Hippocampal formation (tissue), 2 donors: ENCODE measurements around the gene CYP46A1.

Experiments used
- DNase-seq, 2 donors: peaks; one replicate each; lab custom pipeline; 2025; lab: John Stamatoyannopoulos, UW

CYP46A1 gene

DNA sequence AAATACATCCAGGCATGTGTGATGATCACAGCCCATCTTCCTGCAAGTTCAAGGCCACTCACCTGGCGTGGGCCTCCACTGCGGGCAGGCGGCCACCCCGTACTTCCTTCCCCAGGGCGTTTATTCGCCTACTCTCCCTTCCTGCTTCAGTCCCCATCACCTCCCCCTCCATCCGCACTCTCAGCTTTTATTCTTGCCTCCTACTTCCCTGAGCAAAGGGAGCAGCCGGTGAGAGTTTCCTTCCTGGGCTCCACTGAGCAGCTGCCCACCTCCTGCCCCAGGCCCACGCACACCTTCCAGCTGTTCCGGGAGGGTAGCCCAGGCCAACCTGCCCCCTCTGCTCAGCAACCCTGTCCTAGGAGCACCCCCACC, 4.1 kb downstream of the CYP46A1 start:
- DNase-seq = no peak

DNA sequence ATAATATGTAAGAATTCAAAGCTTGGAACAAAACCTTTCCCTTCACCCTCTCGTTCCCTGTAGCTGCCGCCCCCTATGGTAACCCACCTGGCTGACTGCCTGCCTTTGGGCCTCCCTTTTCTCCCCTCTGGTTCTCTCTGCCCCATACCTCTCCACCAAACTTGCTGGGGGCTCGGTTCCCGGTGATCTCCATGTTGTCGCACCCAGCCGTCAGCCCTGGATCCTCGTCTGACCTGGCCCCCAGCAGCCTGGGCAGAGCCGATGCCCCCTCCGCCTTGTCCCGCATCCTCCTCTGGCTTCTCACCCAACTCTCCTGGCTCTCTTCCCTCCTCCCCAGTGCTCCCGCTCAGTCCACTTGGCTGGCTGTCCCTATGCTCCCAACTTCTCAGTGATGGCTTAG, 4.5 kb downstream of the CYP46A1 start:
- no peak for DNase-seq

DNA sequence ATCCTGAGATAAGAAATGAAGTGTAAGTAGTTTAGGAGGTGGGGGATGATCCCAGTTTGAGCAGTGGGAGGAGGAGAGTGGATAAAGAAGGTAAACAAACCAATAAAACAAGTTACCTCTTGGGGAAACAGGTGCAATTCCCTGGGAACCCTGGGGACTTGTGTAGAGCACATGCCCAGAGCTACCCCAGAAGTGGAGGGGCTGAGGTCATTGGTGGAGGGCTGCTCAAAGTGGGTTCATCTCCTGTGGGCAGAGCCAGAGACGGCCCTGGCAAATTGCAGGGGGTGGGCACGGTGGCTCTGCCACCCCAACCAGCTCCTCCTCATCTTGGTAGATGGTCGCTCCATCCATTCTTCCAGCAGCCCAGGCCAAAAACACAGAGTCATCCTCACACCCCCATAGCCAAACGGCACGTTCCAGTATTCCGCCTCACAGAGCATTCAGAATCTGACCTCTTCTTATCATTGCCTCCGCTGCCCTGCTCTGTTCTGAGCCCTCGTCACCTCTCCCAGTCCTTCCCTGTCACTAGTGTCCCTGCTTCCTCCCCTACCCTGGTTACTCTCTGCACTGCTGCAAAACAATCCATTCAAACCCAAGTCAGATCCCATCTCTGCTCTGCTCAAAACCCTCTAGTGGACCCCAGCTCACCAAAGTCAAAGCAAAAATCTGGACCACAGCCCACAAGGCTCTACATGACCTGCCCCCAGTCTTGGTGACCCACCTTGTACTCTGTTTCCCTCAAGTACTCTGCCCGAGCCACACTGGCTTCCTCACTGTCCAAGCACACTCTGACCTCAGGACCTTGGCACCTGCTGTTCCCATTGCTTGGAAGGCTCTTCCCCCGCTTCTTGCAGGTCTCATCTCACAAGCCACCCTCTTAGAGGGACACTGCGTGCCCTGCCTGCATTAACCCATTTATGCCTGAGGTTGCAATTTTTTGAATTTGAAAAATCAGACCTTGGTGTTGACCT, 5.5 kb downstream of the CYP46A1 start:
- DNase-seq = no peak

DNA sequence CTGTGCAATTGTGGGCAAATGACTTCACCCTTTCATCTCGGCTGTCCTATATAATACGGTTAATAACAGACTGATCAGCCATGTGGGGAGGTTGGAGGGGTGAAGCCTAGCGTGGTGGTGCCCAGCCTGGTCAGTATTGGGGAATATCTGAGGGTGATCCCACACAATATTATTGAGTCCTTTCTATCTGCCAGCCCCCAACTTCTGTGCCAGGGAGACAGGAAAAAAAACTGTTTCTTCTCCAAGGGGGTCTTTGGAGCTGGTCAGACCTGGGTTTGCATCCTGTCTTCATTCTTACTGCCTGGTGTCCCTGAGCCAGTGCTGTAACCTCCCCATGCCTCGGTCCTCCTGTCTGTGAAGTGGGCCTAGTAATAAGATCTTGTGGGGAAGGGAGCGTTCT, 6.5 kb downstream of the CYP46A1 start:
- DNase-seq = no peak

DNA sequence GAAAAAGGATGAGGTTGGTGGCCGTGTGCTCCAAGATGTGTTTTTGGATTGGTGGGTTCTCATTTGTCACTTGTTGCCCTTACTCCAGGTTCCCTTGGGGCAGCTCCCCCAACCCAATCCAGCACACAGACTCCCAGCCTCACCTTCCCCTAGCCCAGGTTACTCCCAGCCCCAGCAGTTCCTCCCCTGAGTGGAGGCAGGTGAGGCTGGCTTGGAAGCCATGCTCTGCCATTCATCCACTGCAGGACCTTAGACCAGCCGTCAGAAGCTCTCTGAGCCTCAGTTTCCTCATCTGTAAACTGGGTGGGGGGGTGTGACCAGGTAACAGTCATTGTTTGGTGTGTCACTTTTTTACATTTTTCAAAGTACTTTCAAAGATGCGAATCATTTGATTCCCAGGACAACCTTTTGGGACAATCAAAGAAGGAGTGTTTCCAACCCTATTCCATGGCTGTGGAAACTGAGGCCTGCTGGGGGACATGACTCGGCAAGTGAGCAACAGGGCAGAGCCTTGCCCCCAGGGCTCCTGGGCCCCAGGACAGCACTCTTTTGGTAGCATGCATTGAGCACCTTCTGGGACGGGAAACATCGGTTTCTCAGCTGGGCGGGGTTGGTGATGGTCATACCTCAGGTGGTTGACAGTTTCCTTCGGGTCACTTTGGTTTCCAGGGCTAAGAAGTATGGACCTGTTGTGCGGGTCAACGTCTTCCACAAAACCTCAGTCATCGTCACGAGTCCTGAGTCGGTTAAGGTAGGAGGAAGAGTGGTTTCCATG, 7.2 kb downstream of the CYP46A1 start:
- no peak for DNase-seq

DNA sequence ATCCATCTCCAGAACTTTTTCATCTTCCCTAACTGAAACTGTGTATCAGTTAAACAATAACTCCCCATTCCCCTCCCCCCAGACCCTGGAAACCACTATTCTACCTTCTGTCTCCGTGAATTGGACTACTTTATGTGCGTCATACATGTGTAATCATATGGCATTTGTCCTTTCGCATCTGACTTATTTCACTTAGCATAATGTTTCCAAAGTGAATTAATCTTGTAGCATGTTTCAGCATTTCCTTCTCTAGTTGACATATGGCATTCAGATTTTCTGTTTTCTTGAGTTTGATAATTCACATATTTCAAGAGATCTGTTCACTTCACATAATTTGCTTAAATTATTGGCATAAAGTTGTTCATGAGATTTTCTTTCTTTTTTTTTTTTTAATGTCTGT, 9.8 kb downstream of the CYP46A1 start:
- no peak for DNase-seq

DNA sequence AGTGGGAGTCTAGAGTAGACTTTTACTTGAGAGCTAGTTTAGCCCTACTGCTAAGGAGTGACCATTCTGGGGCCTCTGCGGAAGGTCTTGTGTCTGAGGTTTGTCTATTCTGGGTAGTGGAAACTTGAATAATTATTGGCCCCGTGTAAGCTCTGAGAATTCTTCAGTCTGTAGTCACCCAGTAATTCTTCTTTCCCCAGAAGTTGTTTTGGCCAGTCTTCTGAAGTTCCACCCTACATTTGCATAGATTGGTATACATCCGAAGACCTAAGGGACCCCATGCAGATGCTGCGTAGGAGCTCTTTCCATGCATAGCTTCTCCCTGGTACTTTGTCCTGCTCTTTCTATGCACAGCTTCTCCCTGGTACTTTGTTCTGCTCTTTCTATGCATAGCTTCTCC, 12.8 kb downstream of the CYP46A1 start:
- no peak for DNase-seq

DNA sequence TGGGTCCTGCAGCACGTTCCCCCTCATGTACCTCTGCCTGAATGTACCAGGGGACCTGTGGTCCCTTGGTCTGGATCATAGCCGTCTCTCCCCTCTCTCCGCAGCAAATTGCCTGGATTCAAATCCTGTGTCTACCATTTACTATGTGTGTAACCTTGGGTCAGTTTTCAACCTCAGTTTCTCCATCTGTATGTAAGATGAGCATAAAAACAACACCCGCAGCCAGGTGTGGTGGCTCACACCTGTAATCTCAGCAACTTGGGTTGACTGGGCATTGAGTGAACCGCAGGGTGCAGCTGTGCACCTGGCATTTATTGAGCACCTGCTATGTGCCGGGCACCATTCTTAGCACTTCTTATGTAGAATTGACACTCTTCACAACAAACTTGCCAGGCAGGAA, 14.1 kb downstream of the CYP46A1 start:
- no peak for DNase-seq

DNA sequence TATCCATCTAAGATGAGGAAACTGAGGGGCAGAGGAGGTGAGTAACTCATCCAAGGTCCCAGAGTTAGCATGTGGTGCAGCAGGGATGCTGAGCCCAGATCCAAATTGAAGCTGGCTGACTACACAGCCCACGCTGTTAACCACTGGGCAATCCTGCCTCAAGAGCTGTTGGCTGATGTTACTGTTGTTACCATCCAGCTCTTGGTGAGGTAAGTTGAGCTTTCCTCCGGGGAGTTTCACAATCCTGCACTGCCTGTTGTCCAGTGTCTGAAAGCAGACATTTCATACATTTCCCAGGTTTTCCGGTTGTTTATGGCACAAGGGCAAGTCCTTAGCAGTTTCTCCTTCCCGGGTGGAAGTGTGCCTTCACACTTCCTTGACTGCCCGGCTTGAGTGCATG, 14.5 kb downstream of the CYP46A1 start:
- DNase-seq = no peak

DNA sequence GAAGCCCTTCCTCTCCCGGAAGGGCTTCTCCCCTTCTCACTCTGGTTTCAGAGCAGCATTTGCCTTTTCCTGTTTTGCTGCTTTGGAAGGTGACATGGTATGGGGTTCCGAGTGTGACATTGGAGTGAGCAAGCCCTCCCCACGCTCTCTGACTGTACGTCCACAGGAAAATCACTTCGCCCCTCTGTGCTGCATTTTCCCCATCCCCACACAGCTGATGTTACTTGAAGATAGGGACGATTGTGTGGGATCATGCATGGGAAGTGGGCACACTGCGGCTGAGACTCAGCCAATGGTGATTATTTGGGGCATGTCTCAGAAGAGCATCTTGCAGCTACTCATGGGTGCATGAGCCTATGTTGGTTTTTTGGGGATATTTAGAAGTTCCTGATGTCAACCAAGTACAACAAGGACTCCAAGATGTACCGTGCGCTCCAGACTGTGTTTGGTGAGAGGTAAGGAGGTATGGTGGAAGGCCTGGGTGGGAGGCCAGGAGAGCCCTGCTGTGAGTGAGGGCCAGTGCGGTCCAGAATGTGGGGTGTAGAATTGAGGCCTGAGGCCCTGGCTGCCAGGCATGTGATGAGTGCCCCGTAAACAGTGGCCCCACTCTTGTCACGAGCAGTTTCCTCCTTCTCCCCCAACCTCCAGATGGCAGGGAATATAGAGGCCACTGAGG, 15.1 kb downstream of the CYP46A1 start:
- no peak for DNase-seq

DNA sequence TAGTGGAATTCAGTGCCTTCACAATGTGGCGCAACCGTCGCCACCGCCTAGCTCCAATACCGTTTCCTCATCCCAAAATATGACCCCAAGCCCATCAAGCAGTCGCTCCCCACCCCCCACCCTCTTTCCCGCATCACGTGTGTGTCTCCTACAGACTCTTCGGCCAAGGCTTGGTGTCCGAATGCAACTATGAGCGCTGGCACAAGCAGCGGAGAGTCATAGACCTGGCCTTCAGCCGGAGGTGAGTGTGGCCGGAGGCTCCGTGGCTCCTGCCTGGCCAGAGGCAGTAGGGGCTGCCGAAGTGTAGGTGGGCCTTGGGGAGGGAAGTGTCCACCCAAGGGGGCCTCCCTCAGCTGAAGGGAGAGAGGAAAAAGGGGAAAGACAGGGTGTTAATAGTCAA, 15.8 kb downstream of the CYP46A1 start:
- DNase-seq = no peak

DNA sequence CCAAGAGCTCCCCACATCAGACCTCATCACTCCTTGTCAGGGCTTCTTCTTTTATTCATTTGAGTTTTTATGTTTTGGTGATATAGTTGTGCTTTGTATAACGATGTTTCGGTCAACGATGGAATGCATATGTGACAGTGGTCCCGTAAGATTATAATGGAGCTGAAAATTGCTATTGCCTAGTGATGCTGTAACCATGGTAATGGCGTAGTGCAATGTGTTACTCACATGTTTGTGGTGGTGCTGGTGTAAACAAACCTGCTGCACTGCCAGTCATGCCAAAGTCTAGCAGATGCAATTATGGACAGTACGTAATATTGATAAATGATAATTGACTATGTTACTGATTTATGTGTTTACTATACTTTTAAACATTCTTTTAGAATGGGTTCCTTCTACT, 16.3 kb downstream of the CYP46A1 start:
- no peak for DNase-seq

DNA sequence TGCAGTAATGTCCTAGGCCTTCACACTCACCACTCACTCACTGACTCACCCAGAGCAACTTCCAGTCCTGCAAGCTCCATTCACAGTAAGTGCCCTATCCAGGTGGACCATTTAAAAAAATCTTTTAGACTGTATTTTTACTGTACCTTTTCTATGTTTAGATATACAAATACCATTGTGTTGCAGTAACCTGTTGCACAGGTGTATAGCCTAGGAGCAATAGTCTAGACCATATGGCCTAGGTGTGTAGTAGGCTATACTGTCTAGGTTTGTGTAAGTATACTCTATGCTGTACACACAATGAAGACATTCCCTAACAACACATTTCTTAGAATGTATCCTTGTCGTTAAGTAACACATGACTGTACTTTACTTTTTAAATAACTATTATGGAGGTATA, 17.2 kb downstream of the CYP46A1 start:
- no peak for DNase-seq

DNA sequence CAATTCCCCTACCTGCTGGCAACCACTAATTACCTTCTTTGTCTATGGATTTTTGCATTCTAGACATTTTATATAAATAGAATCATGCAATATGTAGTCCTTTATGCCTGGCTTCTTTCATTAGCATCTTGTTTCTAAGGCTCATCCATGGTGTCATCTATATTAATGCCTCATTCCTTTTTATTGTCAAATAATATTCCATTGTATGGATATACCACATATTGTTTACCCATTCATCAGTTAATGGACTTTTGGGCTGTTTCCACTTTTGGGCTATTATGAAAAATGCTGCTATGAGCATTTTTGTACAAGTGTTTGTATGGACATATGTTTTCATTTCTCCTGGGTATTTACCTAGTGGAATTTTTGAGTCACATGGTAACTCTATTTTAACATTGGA, 18.0 kb downstream of the CYP46A1 start:
- no peak for DNase-seq

DNA sequence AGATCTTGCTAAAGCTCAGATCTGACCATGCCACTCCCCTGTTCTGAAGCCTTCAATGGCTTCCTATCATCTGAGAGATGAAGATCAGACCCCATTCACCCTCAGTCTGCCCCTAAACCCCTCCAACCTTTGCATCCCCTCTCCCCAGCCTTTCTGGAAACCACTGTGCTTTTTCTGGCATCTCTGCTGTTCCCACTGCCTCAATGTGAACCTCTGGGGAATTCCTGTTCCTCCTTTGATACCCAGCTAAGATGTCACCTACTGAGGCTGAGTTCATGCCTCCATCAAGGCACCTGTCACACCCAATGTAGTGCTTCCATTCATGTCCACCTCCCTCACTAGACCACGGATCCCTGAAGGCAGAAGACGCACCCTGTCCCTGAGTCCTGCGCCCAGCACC, 19.3 kb downstream of the CYP46A1 start:
- no peak for DNase-seq

DNA sequence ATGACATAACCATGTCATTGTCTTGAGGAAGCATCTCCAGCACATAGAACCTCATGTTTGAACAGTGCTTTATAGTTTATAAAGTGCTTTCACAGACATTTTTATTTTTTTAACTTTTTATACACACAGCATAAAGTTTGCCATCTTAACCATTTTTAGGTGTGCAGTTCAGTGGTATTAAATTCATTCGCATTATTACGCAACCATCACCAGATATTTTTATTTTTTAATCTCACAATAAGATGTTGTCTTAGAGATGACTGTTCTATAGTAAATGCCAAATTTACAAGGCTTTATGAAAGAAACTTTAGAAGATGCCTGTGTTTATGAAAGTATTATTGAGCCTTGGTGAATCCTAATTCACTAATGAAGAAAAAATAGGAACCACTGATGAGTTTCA, 19.9 kb downstream of the CYP46A1 start:
- no peak for DNase-seq

DNA sequence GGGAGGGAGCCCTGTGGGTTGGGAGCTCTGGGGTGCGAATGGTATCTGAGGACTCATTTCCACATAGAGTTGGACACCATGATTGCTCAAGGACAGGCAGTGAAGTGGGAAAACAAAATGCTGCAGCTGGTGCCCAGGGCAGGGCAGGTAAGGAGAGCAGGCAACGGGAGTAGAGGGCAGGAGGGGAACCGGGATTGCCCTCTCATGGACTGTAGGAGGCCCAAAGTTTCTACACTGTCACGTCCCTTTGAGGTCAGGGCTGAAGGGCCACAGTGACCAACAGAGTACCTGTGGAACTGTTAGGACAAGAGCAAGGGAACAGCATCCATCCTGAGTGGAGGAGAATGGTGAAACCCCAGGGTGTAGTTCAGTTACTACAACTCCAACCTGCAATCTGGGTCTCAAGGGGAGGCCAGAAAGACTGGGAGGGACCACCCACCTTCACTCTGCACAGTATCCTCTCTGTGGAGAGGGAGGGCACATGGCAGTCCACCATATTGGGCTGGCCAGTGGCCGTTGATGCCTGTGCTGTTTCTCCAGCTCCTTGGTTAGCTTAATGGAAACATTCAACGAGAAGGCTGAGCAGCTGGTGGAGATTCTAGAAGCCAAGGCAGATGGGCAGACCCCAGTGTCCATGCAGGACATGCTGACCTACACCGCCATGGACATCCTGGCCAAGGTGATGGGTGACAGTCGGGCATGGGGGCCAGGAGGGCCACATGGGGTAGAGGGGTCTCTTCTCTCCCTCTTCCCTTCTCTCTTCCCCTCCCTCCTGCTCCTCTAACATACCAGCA, 22.2 kb downstream of the CYP46A1 start:
- DNase-seq = no peak

DNA sequence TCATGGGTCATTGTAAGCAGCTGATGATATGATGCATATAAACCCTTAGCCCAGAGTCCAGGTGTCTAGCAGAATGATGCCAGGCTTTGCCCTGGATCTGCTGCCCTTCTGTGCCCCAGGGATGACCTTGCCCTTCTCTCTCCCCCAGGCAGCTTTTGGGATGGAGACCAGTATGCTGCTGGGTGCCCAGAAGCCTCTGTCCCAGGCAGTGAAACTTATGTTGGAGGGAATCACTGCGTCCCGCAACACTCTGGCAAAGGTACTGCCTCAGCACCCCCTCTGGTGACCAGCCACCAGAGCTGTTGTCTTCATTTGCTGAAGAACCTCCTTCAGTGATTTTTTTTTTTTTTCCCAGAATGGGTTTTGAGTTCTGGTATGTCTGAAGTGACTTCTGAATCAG, 23.3 kb downstream of the CYP46A1 start:
- DNase-seq = no peak

DNA sequence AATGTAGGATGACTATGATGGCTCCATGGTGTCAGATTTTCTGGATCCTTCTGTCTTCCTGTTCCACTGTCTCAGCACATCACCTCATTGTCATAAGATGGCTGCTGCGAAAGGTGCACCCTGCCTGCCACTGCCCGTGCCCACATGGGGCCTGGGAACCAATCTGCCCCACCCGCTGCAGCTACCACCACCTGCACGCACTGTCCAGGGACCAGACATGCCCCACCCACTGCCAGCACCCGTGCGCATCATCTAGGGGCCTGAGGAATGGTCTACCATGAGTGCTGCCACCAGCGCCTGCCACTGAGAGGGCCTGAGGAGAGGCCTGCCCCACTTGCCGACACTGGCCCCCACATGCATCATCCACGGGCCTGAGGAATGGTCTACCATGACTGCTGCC, 23.8 kb downstream of the CYP46A1 start:
- DNase-seq = no peak

DNA sequence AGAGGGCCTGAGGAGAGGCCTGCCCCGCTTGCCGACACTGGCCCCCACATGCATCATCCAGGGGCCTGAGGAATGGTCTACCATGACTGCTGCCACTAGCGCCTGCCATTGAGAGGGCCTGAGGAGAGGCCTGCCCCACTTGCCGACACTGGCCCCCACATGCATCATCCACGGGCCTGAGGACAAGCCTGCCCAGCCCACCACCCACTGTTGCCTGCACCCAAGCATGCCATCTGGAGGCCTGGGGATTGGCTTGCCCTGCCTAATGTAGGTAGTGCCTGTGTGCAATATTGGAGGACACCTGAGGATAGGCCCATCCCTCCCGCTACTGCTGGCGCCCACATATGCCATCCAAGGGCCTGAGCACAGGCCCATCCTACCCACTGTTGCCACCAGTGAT, 24.4 kb downstream of the CYP46A1 start:
- no peak for DNase-seq

DNA sequence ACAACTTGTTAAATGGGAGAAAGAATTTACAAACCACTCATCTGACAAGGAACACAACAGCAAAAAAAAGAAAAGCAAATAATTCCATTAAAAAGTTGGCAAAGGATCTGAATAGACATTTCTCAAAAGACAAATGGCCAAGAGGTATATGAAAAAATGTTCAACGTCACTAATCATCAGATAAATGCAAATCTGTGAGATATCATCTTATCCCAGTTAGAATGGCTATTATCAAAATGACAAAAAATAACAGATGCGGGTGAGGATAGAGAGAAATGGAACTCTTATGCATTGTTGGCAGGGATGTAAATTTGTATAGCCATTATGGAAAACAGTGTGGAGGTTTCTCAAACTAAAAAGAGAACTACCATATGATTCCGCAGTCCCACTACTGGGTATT, 29.9 kb downstream of the CYP46A1 start:
- DNase-seq = no peak
